HepG2 (cell line): ENCODE results near the gene ADIRF. TPM values are rescaled to one million over a fixed set of nuclear protein-coding genes. Genes with fewer than 3 reads are reported as not detected.

ENCODE experiments used
- ATAC-seq: fragments of 200-7000 bp; cut with Tn5 transposase; 3 replicates; pipeline ENCODE4 v1.9.1; 2020; ENCODE audit warnings: mild to moderate bottlenecking, moderate library complexity
- BruUV-seq: library from RNA; stranded (reverse); fragments of 400-500 nt; replicated peaks from 2 replicates; lab custom pipeline; 2021; lab: Mats Ljungman, UMichigan
- CTCF ChIA-PET: fragments of 300-600 bp; formaldehyde crosslinking; extraction: SDS; loops from one replicate; lab custom pipeline; 2021; ENCODE audit warnings: low total read pairs, inconsistent platforms, low intra/inter-chr PET ratio; lab: Yijun Ruan, JAX
- POLR2A ChIA-PET: fragments of 350-600 bp; sonication (Branson Sonifier 250); formaldehyde crosslinking; loops from one replicate; lab custom pipeline; 2020; ENCODE audit warnings: antibody characterized with exemption, inconsistent platforms; lab: Yijun Ruan, JAX
- DNase-seq: peaks from one replicate; pipeline ENCODE4 v3.0.0-alpha.2; 2015; ENCODE audit warnings: low spot score
- FAIRE-seq: peaks from 3 replicates; lab custom pipeline; 2011; peaks lifted over from hg19 to GRCh38; lab: Jason Lieb, UNC
- H2AFZ ChIP-seq: one replicate; pipeline ENCODE4 v1.6.1; 2011; ENCODE audit warnings: low read length, inconsistent platforms
- H3K27ac ChIP-seq: fragments of 300-600 bp; 3 replicates; pipeline ENCODE4 v1.8.0; 2011; ENCODE audit warnings: mixed run types, mild to moderate bottlenecking, mixed read lengths, low read length, inconsistent platforms; ENCODE audit not compliant: insufficient read depth; ENCODE audit errors: extremely low read length
- H3K27me3 ChIP-seq, 2 experiments: fragments of 200-600 bp in 1 of 2; 2 replicates in 1 of 2; 3 replicates in 1 of 2; pipeline versions ENCODE4 v1.6.0 to v1.8.0; 2011; ENCODE audit warnings: low read length in 2 of 2, mild to moderate bottlenecking in 2 of 2, moderate library complexity in 2 of 2, inconsistent platforms in 1 of 2; ENCODE audit not compliant: insufficient read depth in 2 of 2, control insufficient read depth in 1 of 2
- H3K36me3 ChIP-seq, 2 experiments: fragments of 200-600 bp in 1 of 2; replicated peaks in 1 of 2; 2 replicates in 1 of 2; 3 replicates in 1 of 2; pipeline versions ENCODE4 v1.5.1 to v1.8.0; 2011; ENCODE audit warnings: low read length in 2 of 2, inconsistent platforms in 1 of 2; ENCODE audit not compliant: insufficient read depth in 2 of 2, control insufficient read depth in 1 of 2
- H3K4me1 ChIP-seq: 2 replicates; pipeline ENCODE4 v1.5.1; 2012; ENCODE audit warnings: low read length, inconsistent platforms; ENCODE audit not compliant: insufficient read depth
- H3K4me2 ChIP-seq: 2 replicates; pipeline ENCODE4 v1.6.0; 2011; ENCODE audit warnings: low read depth, low read length, inconsistent platforms
- H3K4me3 ChIP-seq, 3 experiments: fragments of 200-600 bp in 1 of 3; sonication (generic), shearing (Covaris generic) in 1 of 3; replicated peaks in 1 of 3; 2 replicates each; pipeline ENCODE4 v1.5.1; 2011 to 2016; ENCODE audit warnings: low read length in 3 of 3, inconsistent platforms in 2 of 3, low read depth in 2 of 3, mild to moderate bottlenecking in 2 of 3, control low read depth in 1 of 3, mixed read lengths in 1 of 3; ENCODE audit not compliant: insufficient read depth in 1 of 3
- H3K79me2 ChIP-seq: one replicate; pipeline ENCODE4 v1.6.1; 2011; ENCODE audit warnings: low read length, inconsistent platforms; ENCODE audit not compliant: insufficient read depth
- H3K9ac ChIP-seq: 2 replicates; pipeline ENCODE4 v1.6.0; 2011; ENCODE audit warnings: mild to moderate bottlenecking, low read depth, low read length, inconsistent platforms; ENCODE audit not compliant: insufficient read depth
- H3K9me3 ChIP-seq: 2 replicates; pipeline ENCODE4 v1.5.1; 2012; ENCODE audit warnings: mild to moderate bottlenecking, low read length
- H4K20me1 ChIP-seq: 2 replicates; pipeline ENCODE4 v1.6.0; 2011; ENCODE audit warnings: inconsistent platforms, mild to moderate bottlenecking, low read length, moderate library complexity; ENCODE audit not compliant: insufficient read depth
- POLR2A ChIP-seq, 2 experiments: IDR thresholded peaks; 2 replicates each; pipeline ENCODE4 v1.6.1; 2011; ENCODE audit warnings: low read depth in 2 of 2, low read length in 2 of 2, mild to moderate bottlenecking in 1 of 2, moderate library complexity in 1 of 2; ENCODE audit not compliant: insufficient read depth in 1 of 2
- SNRNP70 ChIP-seq: fragments of 200-400 bp; formaldehyde crosslinking; IDR thresholded peaks from 2 replicates; pipeline ENCODE4 v1.6.1; 2017; ENCODE audit warnings: mild to moderate bottlenecking, low read depth, low read length, moderate library complexity
- SP4 ChIP-seq: sonication (generic); formaldehyde crosslinking; IDR thresholded peaks from 2 replicates; pipeline ENCODE4 v1.8.1; 2023; ENCODE audit warnings: mild to moderate bottlenecking, missing genetic modification reagents
- ZBTB4 ChIP-seq: sonication (generic); formaldehyde crosslinking; IDR thresholded peaks from 2 replicates; pipeline ENCODE4 v1.4.0; 2020; ENCODE audit warnings: missing genetic modification reagents, mild to moderate bottlenecking, borderline replicate concordance
- ZNF256 ChIP-seq: sonication (generic); formaldehyde crosslinking; conservative IDR thresholded peaks from 2 replicates; pipeline ENCODE4 v1.4.0; 2020; ENCODE audit warnings: missing genetic modification reagents
- ZNF318 ChIP-seq: sonication (generic); formaldehyde crosslinking; IDR thresholded peaks from 2 replicates; pipeline ENCODE4 v1.4.0; 2020; ENCODE audit warnings: mild to moderate bottlenecking, missing genetic modification reagents
- ZNF468 ChIP-seq: sonication (generic); formaldehyde crosslinking; IDR thresholded peaks from 2 replicates; pipeline ENCODE4 v1.8.0; 2022; ENCODE audit warnings: mild to moderate bottlenecking, moderate library complexity, missing genetic modification reagents
- ZNF772 ChIP-seq: sonication (generic); formaldehyde crosslinking; IDR thresholded peaks from 2 replicates; pipeline ENCODE4 v1.5.0; 2020; ENCODE audit warnings: mild to moderate bottlenecking, missing genetic modification reagents
- WGBS: methylation state at CpG from one replicate; pipeline ENCODE4 v1.1.6; 2017; ENCODE audit warnings: low lambda C conversion rate; 5-methylcytosine and 5-hydroxymethylcytosine counted together
- in situ Hi-C: cut with HindIII; loops from 2 replicates; pipeline ENCODE4 v1.10.0; 2017; ENCODE audit warnings: low pct_unique_long_range_greater_than_20kb; ENCODE audit not compliant: extremely low pct_ligation_motif_present
- intact Hi-C: fragments of 100-400 bp; cut with micrococcal nuclease; formaldehyde crosslinking; loops from one replicate; pipeline ENCODE4 v1.10.0; 2022; ENCODE audit not compliant: unreplicated experiment
- polyA plus RNA-seq, 8 experiments: library from polyadenylated mRNA; depleted of rRNA in 3 of 8; stranded (reverse) in 7 of 8; unstranded in 1 of 8; fragments of >200 nt; fragmentation: Illumina TruSeq in 4 of 8; extraction: Trizol in 4 of 8; gene quantifications; 2 replicates each; pipeline versions ENCODE4 v1.2.1 to v1.2.3, GENCODE V29; 2011 to 2016; ENCODE audit warnings: low read depth in 4 of 8, missing spikeins in 1 of 8, mixed read lengths in 1 of 8; ENCODE audit not compliant: insufficient read depth in 1 of 8
- total RNA-seq, 5 experiments: library from RNA; depleted of rRNA; stranded (reverse); fragments of >200 nt; fragmentation: Illumina TruSeq; extraction: Trizol; gene quantifications; 2 replicates each; pipeline ENCODE4 v1.2.3, GENCODE V29; 2016; ENCODE audit warnings: low read depth in 1 of 5

The ADIRF gene
- total and polyA plus RNA-seq, 2 of the 13 experiments (the other 11 are each of a cell fraction or from before 2014, with no cell fraction given), result 0.13 to 0.40 TPM

DNA sequence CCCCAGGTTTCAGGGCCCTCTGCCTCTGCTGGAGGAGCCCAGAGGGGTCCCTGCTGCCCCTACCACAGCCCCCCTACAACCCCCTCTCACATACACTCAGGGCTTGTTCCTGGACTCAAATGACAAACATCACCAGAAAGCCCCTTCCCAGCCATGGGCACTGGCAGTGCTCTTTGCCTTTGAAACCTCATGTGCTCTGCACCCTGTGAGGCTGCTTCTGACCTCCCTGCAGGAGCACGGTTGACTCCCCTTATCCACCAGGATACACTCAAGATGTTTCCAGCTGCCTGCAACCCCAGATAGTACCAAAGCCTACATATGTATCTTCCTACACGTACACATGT is 3.5 kb upstream of the ADIRF start (continued):
- TF ChIP-seq ZNF318 (no peak), POLR2A (IDR thresholded peaks at IDR 0.05; ENCODE audit: insufficient read depth in 1 of 2, low read depth in 2 of 2, low read length in 2 of 2) (no peak)

GRCh38 chr10:86965986-86966654 is 2.2 kb upstream of the ADIRF start:
- DNase-seq (no peak), FAIRE-seq (no peak), ATAC-seq (no peak)
- in situ Hi-C loops, result no loop called here
- H3K27ac ChIP-seq, result no peak overlapping the region
- ChIA-PET CTCF (interaction anchor here (2.6 kb wide), 1 partner anchor 26 kb away, joined by 26 read pairs; no protein-coding TSS in a partner anchor), POLR2A (no interaction called here)
- H3K27me3 ChIP-seq, result peaks cover 7 to 62% of the 10 kb centered on the region in 2 experiments; a peak in 4 of 5 replicates
- no peaks in the 10 kb centered on the region for H3K9me3 ChIP-seq
- H4K20me1 ChIP-seq, result no peaks in the 10 kb centered on the region
- BruUV-seq, result no TSS peak
- H2AFZ ChIP-seq, result peak overlapping the region; percentile 70
- peak overlapping the region; percentile 88 for H3K4me2 ChIP-seq
- H3K36me3 ChIP-seq, result no peaks in the 10 kb centered on the region
- peaks cover 30% of the 10 kb centered on the region for H3K4me1 ChIP-seq
- H3K9ac ChIP-seq, result no peak overlapping the region
- intact Hi-C loops, result no loop called here
- no peaks in the 10 kb centered on the region for H3K79me2 ChIP-seq
- WGBS, result 42% methylated on average over 10 of the region's 11 CpGs
- H3K4me3 ChIP-seq, result peak overlapping the region in 1 of 3 experiments; percentile 56; a peak in 2 of 6 replicates
- no peak for TF ChIP-seq SNRNP70
- no peak for TF ChIP-seq ZNF256 (CRISPR knock-in tag)
- no peak for TF ChIP-seq ZNF772
- no peak for TF ChIP-seq ZNF468 (CRISPR knock-in tag)
- peak; percentile 28; the same call in 1 of the 2 replicates for TF ChIP-seq SP4 (CRISPR knock-in tag)
- TF ChIP-seq ZBTB4 (CRISPR knock-in tag), result no peak
